HL-60/S4 treated with retinoic acid at 250 ng/mL for 4 days and 3 days (cell line): ENCODE measurements around the gene SUSD5.
"Not testable (repeated sequence)": the region's sequence is repeated elsewhere in the genome, so short reads cannot be mapped to it uniquely, and the experiment has no call there.

ENCODE experiments used
- in situ Hi-C: fragments of 300-500 bp; cut with MboI; formaldehyde crosslinking; loops from 2 replicates; pipeline ENCODE4 v1.7.0; 2022; ENCODE audit warnings: low sequenced_read_pairs

SUSD5 gene

DNA sequence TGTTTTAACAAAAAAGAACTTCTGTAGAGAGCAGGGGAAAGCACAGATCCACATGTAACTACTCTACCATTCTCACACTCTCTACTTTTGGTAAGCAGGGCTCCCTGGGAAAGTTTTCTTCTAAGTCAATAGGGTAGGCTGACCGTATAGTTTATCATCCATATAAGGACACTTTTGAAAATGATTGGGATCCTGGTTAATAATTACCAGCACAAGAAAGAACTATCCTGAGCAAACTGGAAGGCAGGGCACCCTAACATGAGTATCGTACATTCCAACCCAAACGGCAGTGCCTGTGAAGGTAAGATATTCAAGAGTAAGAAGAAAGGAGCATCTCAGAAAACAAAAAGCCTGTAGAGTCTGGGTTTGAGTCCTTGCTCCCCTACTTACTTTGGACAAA is 22.1 kb downstream of the SUSD5 start:
- in situ Hi-C loops: no loop called here

- in situ Hi-C loops: no loop called here
Measured at GRCh38 chr3:33194303-33194702, 24.3 kb downstream of the SUSD5 start.

DNA sequence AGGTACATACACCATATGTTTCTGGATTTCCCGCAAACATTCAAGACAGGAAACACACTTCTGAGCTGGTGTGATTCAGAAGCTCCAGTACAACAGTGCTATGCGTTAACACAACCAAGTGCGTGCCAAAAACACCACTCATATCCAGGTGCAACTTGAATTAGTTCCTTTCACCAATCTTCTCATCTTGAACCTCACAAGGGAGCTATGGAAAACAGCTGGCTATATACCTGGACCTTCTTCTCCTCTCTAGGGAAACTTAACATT is 31.3 kb downstream of the SUSD5 start:
- in situ Hi-C loops: no loop called here

- in situ Hi-C loops: no loop called here
Measured at GRCh38 chr3:33186524-33187367, 31.9 kb downstream of the SUSD5 start.

DNA sequence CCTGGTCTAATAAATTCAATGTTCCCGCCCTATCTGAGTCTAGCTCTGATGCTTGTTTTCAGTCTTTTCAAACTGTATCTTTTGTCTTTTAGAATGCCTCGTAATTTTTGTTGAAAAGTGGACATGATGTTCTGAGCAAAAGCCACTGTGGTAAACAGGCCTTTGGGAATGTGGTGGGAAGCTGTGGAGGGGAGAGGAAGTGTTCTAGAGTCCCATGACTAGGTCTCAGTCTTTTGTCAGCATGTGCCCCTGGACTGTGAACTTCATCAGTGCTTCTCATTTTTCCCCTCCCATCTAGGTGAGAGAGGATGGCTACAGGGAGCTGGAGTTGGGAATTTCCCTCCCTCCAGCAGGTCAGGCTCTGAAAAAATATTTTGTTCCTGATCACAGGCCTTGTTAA is 33.7 kb downstream of the SUSD5 start:
- in situ Hi-C loops: no loop called here

DNA sequence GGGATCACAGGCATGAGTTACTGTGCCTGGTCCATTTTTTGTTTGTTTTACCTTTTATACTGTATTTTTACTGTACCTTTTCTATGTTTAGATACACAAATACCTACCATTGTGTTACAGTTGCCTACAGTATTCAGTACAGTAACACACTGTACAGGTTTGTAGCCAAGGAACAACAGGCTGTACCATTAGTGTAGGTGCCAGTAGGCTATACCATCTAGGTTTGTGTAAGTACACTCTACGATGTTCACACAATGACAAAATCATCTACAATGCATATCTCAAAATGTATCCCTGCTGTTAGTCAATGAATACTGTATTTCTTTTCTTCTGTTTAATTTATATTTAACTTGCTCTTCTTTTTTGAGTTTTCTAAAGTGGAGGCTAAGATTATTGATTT is 37.0 kb downstream of the SUSD5 start:
- in situ Hi-C loops: not testable (repeated sequence)

DNA sequence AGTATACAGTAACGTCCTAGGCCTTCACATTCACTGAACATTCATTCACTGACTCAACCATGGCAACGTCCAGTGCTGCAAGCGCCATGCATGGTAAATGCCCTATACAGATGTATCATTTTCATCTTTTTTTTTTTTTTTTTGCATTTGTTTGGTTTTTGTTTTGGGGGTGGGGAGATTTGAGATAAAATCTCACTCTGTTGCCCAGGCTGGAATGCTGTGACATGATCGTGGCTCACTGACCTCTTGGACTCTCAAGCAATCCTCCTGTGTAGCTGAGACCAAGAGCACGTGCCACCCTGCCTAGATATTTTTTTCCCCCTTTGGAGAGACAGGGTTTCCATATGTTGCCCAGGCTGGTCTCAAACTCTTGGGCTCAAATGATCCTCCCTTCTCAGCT is 37.4 kb downstream of the SUSD5 start:
- in situ Hi-C loops: no loop called here

DNA sequence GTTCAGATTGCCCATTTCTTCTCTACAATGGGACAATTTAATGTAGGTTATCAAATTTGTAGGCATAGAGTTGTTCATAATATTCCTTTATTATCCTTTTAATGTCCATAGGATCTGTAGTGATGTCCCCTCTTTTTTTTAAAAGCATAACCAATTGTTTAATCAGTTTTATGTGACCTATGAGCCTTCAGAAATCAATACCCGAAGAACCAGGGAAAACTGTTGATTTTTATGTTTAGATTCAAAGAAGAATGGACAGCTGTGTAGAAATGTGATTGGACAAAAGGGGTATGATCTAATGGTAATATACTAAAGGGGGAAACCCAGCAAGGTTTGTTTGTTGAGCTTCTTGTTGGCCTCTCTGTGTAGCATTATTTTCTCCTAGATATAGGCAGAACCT is 39.5 kb downstream of the SUSD5 start:
- in situ Hi-C loops: no loop called here

GRCh38 chr3:33174711-33175414 is 43.7 kb downstream of the SUSD5 start:
- in situ Hi-C loops: no loop called here

- in situ Hi-C loops: no loop called here
Measured at GRCh38 chr3:33174095-33174494, 44.5 kb downstream of the SUSD5 start.

DNA sequence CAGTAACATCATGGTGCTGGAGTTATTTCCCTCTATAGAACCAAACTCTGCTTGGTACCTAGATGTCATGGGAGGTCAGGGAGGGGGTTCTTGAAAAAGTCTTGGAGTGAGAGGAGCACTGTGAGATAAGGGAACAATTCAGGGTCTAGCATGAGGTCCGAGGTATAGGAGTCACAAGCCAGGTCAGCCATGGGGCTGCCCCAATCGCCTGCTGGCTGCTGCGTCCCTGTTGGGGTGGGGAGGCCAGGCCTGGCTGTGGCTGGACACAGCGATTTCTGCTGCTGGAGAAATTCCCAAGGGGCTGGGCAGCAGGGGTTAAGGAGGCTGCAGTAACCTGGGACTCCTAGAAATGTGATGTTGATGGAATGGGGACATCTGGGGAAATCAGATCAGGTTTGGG is 44.9 kb downstream of the SUSD5 start:
- in situ Hi-C loops: no loop called here

- in situ Hi-C loops: no loop called here
Measured at GRCh38 chr3:33173103-33173502, 45.5 kb downstream of the SUSD5 start.

- in situ Hi-C loops: no loop called here
Measured at GRCh38 chr3:33171580-33171979, 47.0 kb downstream of the SUSD5 start.

GRCh38 chr3:33170531-33170930 is 48.1 kb downstream of the SUSD5 start:
- in situ Hi-C loops: no loop called here

DNA sequence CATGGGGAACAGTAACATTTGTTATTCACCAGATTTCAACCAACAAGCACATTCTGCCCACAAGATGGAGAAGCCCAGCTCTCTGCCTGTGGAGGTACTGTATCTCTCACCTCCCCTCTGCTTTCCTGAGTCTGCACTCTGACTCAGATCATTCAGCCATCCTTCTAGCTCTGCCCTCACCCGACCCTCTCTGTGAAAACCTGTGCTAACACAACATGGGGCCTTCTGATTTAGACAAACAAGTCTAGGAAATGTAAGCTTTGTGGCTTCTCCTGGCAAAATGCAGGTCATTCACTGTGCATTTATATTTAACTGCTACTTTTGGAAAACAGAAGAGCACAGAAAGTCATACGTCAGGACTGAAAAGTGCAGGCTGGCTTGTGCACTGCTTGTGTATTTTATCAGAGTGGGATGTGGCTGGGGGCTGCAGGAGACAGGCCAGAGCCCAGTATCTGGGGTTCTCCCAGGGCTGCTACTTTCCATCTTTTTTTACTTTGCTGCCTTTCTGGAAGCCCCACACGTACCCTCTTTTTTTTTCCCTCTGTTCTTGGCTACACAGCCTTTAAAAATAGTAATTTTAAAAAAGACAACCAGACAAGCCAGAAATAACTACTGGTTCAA is 50.8 kb downstream of the SUSD5 start:
- in situ Hi-C loops: no loop called here

- in situ Hi-C loops: no loop called here
Measured at GRCh38 chr3:33167284-33167683, 51.3 kb downstream of the SUSD5 start.

DNA sequence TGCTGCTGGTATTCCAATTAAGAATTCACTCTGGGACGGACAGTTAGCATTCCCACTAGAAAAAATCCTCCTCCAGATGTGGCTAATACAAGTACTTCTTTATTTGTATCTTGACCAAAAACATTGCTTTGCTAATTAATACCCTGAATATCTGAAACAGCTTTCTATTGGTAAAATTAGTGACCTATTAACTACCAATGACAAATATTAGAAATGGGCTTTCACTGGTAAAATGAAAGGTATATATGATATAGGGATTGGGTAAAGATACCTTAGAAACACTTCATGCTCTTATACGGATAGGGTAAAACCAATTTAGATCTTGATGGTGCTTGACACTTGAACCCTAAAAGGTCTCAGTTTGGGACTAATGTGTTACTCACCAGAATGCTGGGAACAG is 52.5 kb downstream of the SUSD5 start:
- in situ Hi-C loops: no loop called here

GRCh38 chr3:33165372-33165771 is 53.2 kb downstream of the SUSD5 start:
- in situ Hi-C loops: no loop called here

GRCh38 chr3:33162621-33163020 is 56.0 kb downstream of the SUSD5 start:
- in situ Hi-C loops: not testable (repeated sequence)

- in situ Hi-C loops: no loop called here
Measured at GRCh38 chr3:33159981-33160380, 58.6 kb downstream of the SUSD5 start.

DNA sequence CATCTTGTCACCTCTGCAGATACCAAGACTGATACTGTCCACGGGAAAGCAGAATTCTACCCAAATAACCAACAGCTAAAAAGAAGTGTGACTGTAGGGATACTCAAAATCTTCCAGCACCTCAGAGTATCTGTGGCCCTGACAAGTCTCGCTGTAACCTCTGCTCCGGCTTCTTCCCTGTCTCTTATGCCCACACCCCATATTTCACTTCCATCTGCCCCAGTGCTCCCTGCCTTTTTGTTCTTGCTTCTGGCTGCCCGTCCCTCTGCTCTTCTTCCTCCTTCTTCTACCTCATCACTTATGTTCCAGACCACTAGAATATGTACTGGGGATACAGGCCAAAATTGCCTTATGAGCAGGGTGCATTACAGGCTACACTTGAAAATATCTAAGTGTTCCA is 59.4 kb downstream of the SUSD5 start:
- in situ Hi-C loops: no loop called here

- in situ Hi-C loops: no loop called here
Measured at GRCh38 chr3:33155301-33155700, 63.3 kb downstream of the SUSD5 start.
